HepG2 (cell line): Measurements from ENCODE around the gene JPH3. TPM values are rescaled to one million over a fixed set of nuclear protein-coding genes. Genes with fewer than 3 reads are reported as not detected.
A peak's percentile ranks its signal among the peaks of the same experiment; 100 is the strongest.
"Not testable (repeated sequence)": the region's sequence is repeated elsewhere in the genome, so short reads cannot be mapped to it uniquely, and the experiment has no call there.

Experiments
- ATAC-seq: fragments of 200-7000 bp; cut with Tn5 transposase; 3 replicates; pipeline ENCODE4 v1.9.1; 2020; ENCODE audit warnings: mild to moderate bottlenecking, moderate library complexity
- BruUV-seq: library from RNA; stranded (reverse); fragments of 400-500 nt; replicated peaks from 2 replicates; lab custom pipeline; 2021; lab: Mats Ljungman, UMichigan
- CTCF ChIA-PET: fragments of 300-600 bp; formaldehyde crosslinking; extraction: SDS; loops from one replicate; lab custom pipeline; 2021; ENCODE audit warnings: low total read pairs, inconsistent platforms, low intra/inter-chr PET ratio; lab: Yijun Ruan, JAX
- POLR2A ChIA-PET: fragments of 350-600 bp; sonication (Branson Sonifier 250); formaldehyde crosslinking; loops from one replicate; lab custom pipeline; 2020; ENCODE audit warnings: antibody characterized with exemption, inconsistent platforms; lab: Yijun Ruan, JAX
- DNase-seq: peaks from one replicate; pipeline ENCODE4 v3.0.0-alpha.2; 2015; ENCODE audit warnings: low spot score
- FAIRE-seq: peaks from 3 replicates; lab custom pipeline; 2011; peaks lifted over from hg19 to GRCh38; lab: Jason Lieb, UNC
- H2AFZ ChIP-seq: one replicate; pipeline ENCODE4 v1.6.1; 2011; ENCODE audit warnings: low read length, inconsistent platforms
- H3K27ac ChIP-seq: fragments of 300-600 bp; 3 replicates; pipeline ENCODE4 v1.8.0; 2011; ENCODE audit warnings: mixed run types, mild to moderate bottlenecking, mixed read lengths, low read length, inconsistent platforms; ENCODE audit not compliant: insufficient read depth; ENCODE audit errors: extremely low read length
- H3K27me3 ChIP-seq, 2 experiments: fragments of 200-600 bp in 1 of 2; 2 replicates in 1 of 2; 3 replicates in 1 of 2; pipeline versions ENCODE4 v1.6.0 to v1.8.0; 2011; ENCODE audit warnings: low read length in 2 of 2, mild to moderate bottlenecking in 2 of 2, moderate library complexity in 2 of 2, inconsistent platforms in 1 of 2; ENCODE audit not compliant: insufficient read depth in 2 of 2, control insufficient read depth in 1 of 2
- H3K36me3 ChIP-seq, 2 experiments: fragments of 200-600 bp in 1 of 2; replicated peaks in 1 of 2; 2 replicates in 1 of 2; 3 replicates in 1 of 2; pipeline versions ENCODE4 v1.5.1 to v1.8.0; 2011; ENCODE audit warnings: low read length in 2 of 2, inconsistent platforms in 1 of 2; ENCODE audit not compliant: insufficient read depth in 2 of 2, control insufficient read depth in 1 of 2
- H3K4me1 ChIP-seq: 2 replicates; pipeline ENCODE4 v1.5.1; 2012; ENCODE audit warnings: low read length, inconsistent platforms; ENCODE audit not compliant: insufficient read depth
- H3K4me2 ChIP-seq: 2 replicates; pipeline ENCODE4 v1.6.0; 2011; ENCODE audit warnings: low read depth, low read length, inconsistent platforms
- H3K4me3 ChIP-seq, 3 experiments: fragments of 200-600 bp in 1 of 3; sonication (generic), shearing (Covaris generic) in 1 of 3; replicated peaks in 1 of 3; 2 replicates each; pipeline ENCODE4 v1.5.1; 2011 to 2016; ENCODE audit warnings: low read length in 3 of 3, inconsistent platforms in 2 of 3, low read depth in 2 of 3, mild to moderate bottlenecking in 2 of 3, control low read depth in 1 of 3, mixed read lengths in 1 of 3; ENCODE audit not compliant: insufficient read depth in 1 of 3
- H3K79me2 ChIP-seq: one replicate; pipeline ENCODE4 v1.6.1; 2011; ENCODE audit warnings: low read length, inconsistent platforms; ENCODE audit not compliant: insufficient read depth
- H3K9ac ChIP-seq: 2 replicates; pipeline ENCODE4 v1.6.0; 2011; ENCODE audit warnings: mild to moderate bottlenecking, low read depth, low read length, inconsistent platforms; ENCODE audit not compliant: insufficient read depth
- H3K9me3 ChIP-seq: 2 replicates; pipeline ENCODE4 v1.5.1; 2012; ENCODE audit warnings: mild to moderate bottlenecking, low read length
- H4K20me1 ChIP-seq: 2 replicates; pipeline ENCODE4 v1.6.0; 2011; ENCODE audit warnings: inconsistent platforms, mild to moderate bottlenecking, low read length, moderate library complexity; ENCODE audit not compliant: insufficient read depth
- EEA1 ChIP-seq: sonication (generic); formaldehyde crosslinking; IDR thresholded peaks from 2 replicates; pipeline ENCODE4 v1.5.1; 2020; ENCODE audit warnings: mild to moderate bottlenecking, missing genetic modification reagents, borderline replicate concordance
- SP2 ChIP-seq: sonication (generic); formaldehyde crosslinking; IDR thresholded peaks from 2 replicates; pipeline ENCODE4 v1.5.1; 2020; ENCODE audit warnings: mild to moderate bottlenecking, missing genetic modification reagents
- ZNF674 ChIP-seq: sonication (generic); formaldehyde crosslinking; IDR thresholded peaks from 2 replicates; pipeline ENCODE4 v1.5.0; 2020; ENCODE audit warnings: low read depth, mild to moderate bottlenecking, missing genetic modification reagents
- WGBS: methylation state at CpG from one replicate; pipeline ENCODE4 v1.1.6; 2017; ENCODE audit warnings: low lambda C conversion rate; 5-methylcytosine and 5-hydroxymethylcytosine counted together
- in situ Hi-C: cut with HindIII; loops from 2 replicates; pipeline ENCODE4 v1.10.0; 2017; ENCODE audit warnings: low pct_unique_long_range_greater_than_20kb; ENCODE audit not compliant: extremely low pct_ligation_motif_present
- intact Hi-C: fragments of 100-400 bp; cut with micrococcal nuclease; formaldehyde crosslinking; loops from one replicate; pipeline ENCODE4 v1.10.0; 2022; ENCODE audit not compliant: unreplicated experiment
- polyA plus RNA-seq, 8 experiments: library from polyadenylated mRNA; depleted of rRNA in 3 of 8; stranded (reverse) in 7 of 8; unstranded in 1 of 8; fragments of >200 nt; fragmentation: Illumina TruSeq in 4 of 8; extraction: Trizol in 4 of 8; gene quantifications; 2 replicates each; pipeline versions ENCODE4 v1.2.1 to v1.2.3, GENCODE V29; 2011 to 2016; ENCODE audit warnings: low read depth in 4 of 8, missing spikeins in 1 of 8, mixed read lengths in 1 of 8; ENCODE audit not compliant: insufficient read depth in 1 of 8
- total RNA-seq, 5 experiments: library from RNA; depleted of rRNA; stranded (reverse); fragments of >200 nt; fragmentation: Illumina TruSeq; extraction: Trizol; gene quantifications; 2 replicates each; pipeline ENCODE4 v1.2.3, GENCODE V29; 2016; ENCODE audit warnings: low read depth in 1 of 5
- TF ChIP-seq, protein P1 (sequence below): sonication (generic); formaldehyde crosslinking; IDR thresholded peaks from 2 replicates; pipeline ENCODE4 v1.5.1; 2020; ENCODE audit warnings: mild to moderate bottlenecking, missing genetic modification reagents, moderate library complexity

The JPH3 gene
- total and polyA plus RNA-seq, 2 of the 13 experiments (the other 11 are each of a cell fraction or from before 2014, with no cell fraction given): not detected

DNA sequence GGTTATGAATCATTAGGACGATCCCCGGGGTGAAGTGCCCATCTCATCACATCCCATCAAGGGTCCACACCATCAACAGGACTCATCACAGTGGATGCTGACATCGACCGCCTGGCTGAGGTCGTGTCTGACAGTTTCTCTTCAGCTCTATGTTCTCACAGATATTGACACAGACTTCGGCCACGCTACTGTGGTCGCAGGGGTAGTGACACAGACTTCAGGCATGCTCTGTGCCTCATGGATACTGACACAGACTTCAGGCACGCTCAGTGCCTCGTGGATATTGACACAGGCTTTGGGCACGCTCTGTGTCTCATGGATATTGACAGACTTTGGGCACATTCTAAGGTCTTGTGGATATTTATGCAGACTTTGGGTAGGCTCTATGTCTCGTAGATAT, 113.3 kb downstream of the JPH3 start:
- peaks cover 14% of the 10 kb centered on the region for H3K4me1 ChIP-seq
- TF ChIP-seq SP2 (CRISPR knock-in tag) (no peak), ZNF674 (no peak), EEA1 (CRISPR knock-in tag) (no peak)
- TF ChIP-seq, all 625 proteins: peak for 0
- BruUV-seq: no TSS peak
- ATAC-seq (no peak), FAIRE-seq (peak; percentile 39), DNase-seq (no peak)
- Histone ChIP-seq H3K27ac (no peak overlapping the region), H4K20me1 (peaks cover 3% of the 10 kb centered on the region; the same call in 1 of the 2 replicates), H3K36me3 (peaks cover 34 to 46% of the 10 kb centered on the region in 2 experiments), H3K4me3 (no peak overlapping the region), H3K9me3 (no peaks in the 10 kb centered on the region), H3K27me3 (no peaks in the 10 kb centered on the region), H3K79me2 (no peaks in the 10 kb centered on the region), H3K4me2 (no peak overlapping the region), H3K9ac (no peak overlapping the region), H2AFZ (no peak overlapping the region)
- intact Hi-C loops (no loop called here), in situ Hi-C loops (no loop called here)
- WGBS: 86% methylated on average over 10 of the region's 12 CpGs
- ChIA-PET POLR2A (no interaction called here), CTCF (no interaction called here)

DNA sequence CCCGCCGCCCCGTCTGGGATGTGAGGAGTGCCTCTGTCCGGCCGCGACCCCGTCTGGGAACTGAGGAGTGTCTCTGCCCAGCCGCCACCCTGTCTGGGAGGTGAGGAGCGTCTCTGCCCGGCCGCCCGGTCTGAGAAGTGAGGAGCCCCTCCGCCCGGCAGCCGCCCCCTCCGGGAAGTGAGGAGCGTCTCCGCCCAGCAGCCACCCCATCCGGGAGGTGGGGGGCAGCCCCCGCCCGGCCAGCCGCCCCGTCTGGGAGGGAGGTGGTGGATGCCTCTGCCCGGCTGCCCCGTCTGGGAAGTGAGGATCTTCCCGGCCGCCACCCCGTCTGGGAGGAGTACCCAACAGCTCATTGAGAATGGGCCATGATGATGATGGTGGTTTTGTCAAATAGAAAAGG, 116.5 kb downstream of the JPH3 start:
- H3K27me3 ChIP-seq, CTCF ChIA-PET, in situ Hi-C loops: not testable (repeated sequence)
- 86% methylated on average over 11 of the region's 28 CpGs for WGBS
- TF ChIP-seq, protein P1, sequence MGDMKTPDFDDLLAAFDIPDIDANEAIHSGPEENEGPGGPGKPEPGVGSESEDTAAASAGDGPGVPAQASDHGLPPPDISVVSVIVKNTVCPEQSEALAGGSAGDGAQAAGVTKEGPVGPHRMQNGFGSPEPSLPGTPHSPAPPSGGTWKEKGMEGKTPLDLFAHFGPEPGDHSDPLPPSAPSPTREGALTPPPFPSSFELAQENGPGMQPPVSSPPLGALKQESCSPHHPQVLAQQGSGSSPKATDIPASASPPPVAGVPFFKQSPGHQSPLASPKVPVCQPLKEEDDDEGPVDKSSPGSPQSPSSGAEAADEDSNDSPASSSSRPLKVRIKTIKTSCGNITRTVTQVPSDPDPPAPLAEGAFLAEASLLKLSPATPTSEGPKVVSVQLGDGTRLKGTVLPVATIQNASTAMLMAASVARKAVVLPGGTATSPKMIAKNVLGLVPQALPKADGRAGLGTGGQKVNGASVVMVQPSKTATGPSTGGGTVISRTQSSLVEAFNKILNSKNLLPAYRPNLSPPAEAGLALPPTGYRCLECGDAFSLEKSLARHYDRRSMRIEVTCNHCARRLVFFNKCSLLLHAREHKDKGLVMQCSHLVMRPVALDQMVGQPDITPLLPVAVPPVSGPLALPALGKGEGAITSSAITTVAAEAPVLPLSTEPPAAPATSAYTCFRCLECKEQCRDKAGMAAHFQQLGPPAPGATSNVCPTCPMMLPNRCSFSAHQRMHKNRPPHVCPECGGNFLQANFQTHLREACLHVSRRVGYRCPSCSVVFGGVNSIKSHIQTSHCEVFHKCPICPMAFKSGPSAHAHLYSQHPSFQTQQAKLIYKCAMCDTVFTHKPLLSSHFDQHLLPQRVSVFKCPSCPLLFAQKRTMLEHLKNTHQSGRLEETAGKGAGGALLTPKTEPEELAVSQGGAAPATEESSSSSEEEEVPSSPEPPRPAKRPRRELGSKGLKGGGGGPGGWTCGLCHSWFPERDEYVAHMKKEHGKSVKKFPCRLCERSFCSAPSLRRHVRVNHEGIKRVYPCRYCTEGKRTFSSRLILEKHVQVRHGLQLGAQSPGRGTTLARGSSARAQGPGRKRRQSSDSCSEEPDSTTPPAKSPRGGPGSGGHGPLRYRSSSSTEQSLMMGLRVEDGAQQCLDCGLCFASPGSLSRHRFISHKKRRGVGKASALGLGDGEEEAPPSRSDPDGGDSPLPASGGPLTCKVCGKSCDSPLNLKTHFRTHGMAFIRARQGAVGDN (CRISPR knock-in tag): peak; percentile 14; the same call in 1 of the 2 replicates
- TF ChIP-seq, all 625 proteins: peak for 1; not testable (repeated sequence) for 624
- ATAC-seq, H3K4me2 ChIP-seq, H3K79me2 ChIP-seq, FAIRE-seq, intact Hi-C loops, H3K27ac ChIP-seq, H2AFZ ChIP-seq, BruUV-seq, H4K20me1 ChIP-seq, POLR2A ChIA-PET, H3K4me3 ChIP-seq, H3K9ac ChIP-seq, H3K9me3 ChIP-seq, DNase-seq: not testable (repeated sequence)
- Histone ChIP-seq H3K36me3 (peaks cover 27 to 52% of the 10 kb centered on the region in 2 experiments), H3K4me1 (peaks cover 14% of the 10 kb centered on the region)
